ENCODE measurements around the gene FOXP3.

Gene FOXP3

DNA sequence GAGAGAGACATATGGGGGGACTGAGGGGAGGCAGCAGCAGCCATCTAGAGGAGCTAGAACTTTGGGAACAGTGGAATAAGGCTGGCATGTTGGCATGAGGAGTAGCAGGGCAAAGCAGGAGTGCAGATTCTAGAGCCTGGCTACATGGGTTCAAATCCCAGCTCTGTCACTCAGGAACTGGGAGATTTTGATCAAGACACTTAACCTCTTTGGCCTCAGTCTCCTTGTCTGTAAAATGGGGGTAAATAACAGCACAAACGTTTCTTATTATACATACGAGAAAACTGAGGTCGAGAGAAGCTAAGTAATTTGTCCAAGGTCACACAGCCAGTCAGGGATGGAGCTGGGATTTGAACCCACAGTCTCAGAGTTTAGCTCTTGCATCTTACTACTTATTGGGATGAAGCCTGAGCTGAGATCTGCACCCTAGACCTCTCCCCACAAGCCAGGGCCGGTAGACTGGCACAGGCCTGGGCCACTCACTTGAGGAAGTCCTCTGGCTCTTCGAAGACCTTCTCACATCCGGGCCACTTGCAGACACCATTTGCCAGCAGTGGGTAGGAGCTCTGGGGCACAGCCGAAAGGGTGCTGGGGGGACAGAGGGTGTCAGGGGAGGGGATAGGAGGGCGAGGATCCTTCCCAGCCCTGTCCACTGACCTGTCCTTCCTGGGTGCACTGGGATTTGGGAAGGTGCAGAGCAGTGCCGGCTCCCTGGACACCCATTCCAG is 8.1 kb downstream of the FOXP3 start:
- H3K4me2 ChIP-seq (ENCODE audit: low read depth, low read length), result no peak overlapping the region
- no peaks in the 10 kb centered on the region for H3K9me2 ChIP-seq (replicated peaks; ENCODE audit: insufficient read depth, low read length)
- H3F3A ChIP-seq (ENCODE audit: insufficient read depth, low read length), result no peaks in the 10 kb centered on the region
- no peaks in the 10 kb centered on the region for H3K9me3 ChIP-seq (replicated peaks; ENCODE audit: insufficient read depth, low read length)
- no peak for DNase-seq
- no peaks in the 10 kb centered on the region for H3K27me3 ChIP-seq (replicated peaks; ENCODE audit: insufficient read depth, low read length)
- no peaks in the 10 kb centered on the region for H3K36me3 ChIP-seq (replicated peaks; ENCODE audit: insufficient read depth, low read length)
- no peaks in the 10 kb centered on the region for H4K20me1 ChIP-seq (ENCODE audit: insufficient read depth, low read length)
- no peak overlapping the region for H3K4me3 ChIP-seq (ENCODE audit: low read length)
- TF ChIP-seq, protein P1, sequence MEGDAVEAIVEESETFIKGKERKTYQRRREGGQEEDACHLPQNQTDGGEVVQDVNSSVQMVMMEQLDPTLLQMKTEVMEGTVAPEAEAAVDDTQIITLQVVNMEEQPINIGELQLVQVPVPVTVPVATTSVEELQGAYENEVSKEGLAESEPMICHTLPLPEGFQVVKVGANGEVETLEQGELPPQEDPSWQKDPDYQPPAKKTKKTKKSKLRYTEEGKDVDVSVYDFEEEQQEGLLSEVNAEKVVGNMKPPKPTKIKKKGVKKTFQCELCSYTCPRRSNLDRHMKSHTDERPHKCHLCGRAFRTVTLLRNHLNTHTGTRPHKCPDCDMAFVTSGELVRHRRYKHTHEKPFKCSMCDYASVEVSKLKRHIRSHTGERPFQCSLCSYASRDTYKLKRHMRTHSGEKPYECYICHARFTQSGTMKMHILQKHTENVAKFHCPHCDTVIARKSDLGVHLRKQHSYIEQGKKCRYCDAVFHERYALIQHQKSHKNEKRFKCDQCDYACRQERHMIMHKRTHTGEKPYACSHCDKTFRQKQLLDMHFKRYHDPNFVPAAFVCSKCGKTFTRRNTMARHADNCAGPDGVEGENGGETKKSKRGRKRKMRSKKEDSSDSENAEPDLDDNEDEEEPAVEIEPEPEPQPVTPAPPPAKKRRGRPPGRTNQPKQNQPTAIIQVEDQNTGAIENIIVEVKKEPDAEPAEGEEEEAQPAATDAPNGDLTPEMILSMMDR (IDR thresholded peaks at IDR 0.05; ENCODE audit: low read length), result no peak
- TF ChIP-seq EZH2phosphoT487 (IDR thresholded peaks at IDR 0.05; ENCODE audit: low read length) (no peak), EZH2 (optimal IDR thresholded peaks at IDR 0.05; ENCODE audit: low read depth, low read length) (no peak)
- no peaks in the 10 kb centered on the region for H3K79me2 ChIP-seq (ENCODE audit: low read length)
- no peaks in the 10 kb centered on the region for H3K4me1 ChIP-seq (ENCODE audit: low read length)
- no peak overlapping the region for H3K27ac ChIP-seq (ENCODE audit: low read length)
- H2AFZ ChIP-seq (ENCODE audit: low read length), result no peak overlapping the region
- no peak overlapping the region for H3K9ac ChIP-seq (ENCODE audit: low read length)

DNA sequence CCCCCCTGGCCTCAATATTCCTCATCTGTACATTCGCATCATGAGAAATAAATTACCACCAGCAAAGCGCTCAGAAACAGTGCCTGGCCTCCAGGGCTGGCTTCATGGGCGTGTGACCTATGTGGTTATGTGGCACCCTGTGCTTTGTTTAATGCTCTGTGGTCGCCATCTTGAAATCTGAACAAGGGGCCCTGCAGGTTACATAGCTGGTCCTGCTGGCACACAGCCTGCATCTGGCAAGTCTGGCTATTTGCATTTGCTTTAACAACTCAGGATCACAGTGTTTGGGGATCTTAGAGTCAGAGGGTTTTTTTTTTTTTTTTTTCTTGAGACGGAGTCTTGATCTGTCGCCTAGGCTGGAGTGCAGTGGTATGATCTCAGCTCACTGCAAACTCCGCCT is 9.9 kb downstream of the FOXP3 start:
- DNase-seq, result no peak
- Histone ChIP-seq H4K20me1 (ENCODE audit: insufficient read depth, low read length) (no peaks in the 10 kb centered on the region), H2AFZ (ENCODE audit: low read length) (no peak overlapping the region), H3K9me2 (replicated peaks; ENCODE audit: insufficient read depth, low read length) (no peaks in the 10 kb centered on the region), H3K36me3 (replicated peaks; ENCODE audit: insufficient read depth, low read length) (no peaks in the 10 kb centered on the region), H3K27me3 (replicated peaks; ENCODE audit: insufficient read depth, low read length) (no peaks in the 10 kb centered on the region), H3K9ac (ENCODE audit: low read length) (no peak overlapping the region), H3K79me2 (ENCODE audit: low read length) (no peaks in the 10 kb centered on the region), H3K4me2 (ENCODE audit: low read depth, low read length) (no peak overlapping the region), H3F3A (ENCODE audit: insufficient read depth, low read length) (no peaks in the 10 kb centered on the region), H3K9me3 (replicated peaks; ENCODE audit: insufficient read depth, low read length) (no peaks in the 10 kb centered on the region), H3K27ac (ENCODE audit: low read length) (no peak overlapping the region), H3K4me3 (ENCODE audit: low read length) (no peak overlapping the region), H3K4me1 (ENCODE audit: low read length) (no peaks in the 10 kb centered on the region)
- TF ChIP-seq, protein P1 (IDR thresholded peaks at IDR 0.05; ENCODE audit: low read length), result no peak
- TF ChIP-seq EZH2phosphoT487 (IDR thresholded peaks at IDR 0.05; ENCODE audit: low read length) (no peak), EZH2 (optimal IDR thresholded peaks at IDR 0.05; ENCODE audit: low read depth, low read length) (no peak)

DNA sequence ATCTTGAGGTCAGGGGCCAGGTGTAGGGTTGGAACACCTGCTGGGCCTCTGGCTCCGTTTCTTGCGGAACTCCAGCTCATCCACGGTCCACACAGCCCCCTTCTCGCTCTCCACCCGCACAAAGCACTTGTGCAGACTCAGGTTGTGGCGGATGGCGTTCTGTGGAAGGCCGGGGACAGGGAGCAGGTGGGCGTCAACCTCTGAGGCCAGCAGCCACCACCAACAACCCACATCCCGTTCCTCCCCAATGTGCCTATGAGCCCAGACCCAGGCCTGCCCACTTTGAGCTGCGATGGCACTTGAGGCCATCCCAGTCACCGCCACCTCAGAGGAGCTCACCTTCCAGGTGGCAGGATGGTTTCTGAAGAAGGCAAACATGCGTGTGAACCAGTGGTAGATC is 13.2 kb downstream of the FOXP3 start:
- Histone ChIP-seq H3K9me2 (replicated peaks; ENCODE audit: insufficient read depth, low read length) (no peaks in the 10 kb centered on the region), H3K27ac (ENCODE audit: low read length) (no peak overlapping the region), H2AFZ (ENCODE audit: low read length) (no peak overlapping the region), H3K4me3 (ENCODE audit: low read length) (no peak overlapping the region), H3K27me3 (replicated peaks; ENCODE audit: insufficient read depth, low read length) (no peaks in the 10 kb centered on the region), H3K79me2 (ENCODE audit: low read length) (no peaks in the 10 kb centered on the region), H3F3A (ENCODE audit: insufficient read depth, low read length) (no peaks in the 10 kb centered on the region), H3K36me3 (replicated peaks; ENCODE audit: insufficient read depth, low read length) (no peaks in the 10 kb centered on the region), H3K4me1 (ENCODE audit: low read length) (no peaks in the 10 kb centered on the region), H3K9me3 (replicated peaks; ENCODE audit: insufficient read depth, low read length) (no peaks in the 10 kb centered on the region), H3K9ac (ENCODE audit: low read length) (no peak overlapping the region), H4K20me1 (ENCODE audit: insufficient read depth, low read length) (no peaks in the 10 kb centered on the region), H3K4me2 (ENCODE audit: low read depth, low read length) (no peak overlapping the region)
- TF ChIP-seq EZH2phosphoT487 (IDR thresholded peaks at IDR 0.05; ENCODE audit: low read length) (no peak), EZH2 (optimal IDR thresholded peaks at IDR 0.05; ENCODE audit: low read depth, low read length) (no peak)
- TF ChIP-seq, protein P1 (IDR thresholded peaks at IDR 0.05; ENCODE audit: low read length), result no peak
- no peak for DNase-seq

Data from MM.1S (cell line).